ENCODE measurements around the gene KCTD1.

DNA sequence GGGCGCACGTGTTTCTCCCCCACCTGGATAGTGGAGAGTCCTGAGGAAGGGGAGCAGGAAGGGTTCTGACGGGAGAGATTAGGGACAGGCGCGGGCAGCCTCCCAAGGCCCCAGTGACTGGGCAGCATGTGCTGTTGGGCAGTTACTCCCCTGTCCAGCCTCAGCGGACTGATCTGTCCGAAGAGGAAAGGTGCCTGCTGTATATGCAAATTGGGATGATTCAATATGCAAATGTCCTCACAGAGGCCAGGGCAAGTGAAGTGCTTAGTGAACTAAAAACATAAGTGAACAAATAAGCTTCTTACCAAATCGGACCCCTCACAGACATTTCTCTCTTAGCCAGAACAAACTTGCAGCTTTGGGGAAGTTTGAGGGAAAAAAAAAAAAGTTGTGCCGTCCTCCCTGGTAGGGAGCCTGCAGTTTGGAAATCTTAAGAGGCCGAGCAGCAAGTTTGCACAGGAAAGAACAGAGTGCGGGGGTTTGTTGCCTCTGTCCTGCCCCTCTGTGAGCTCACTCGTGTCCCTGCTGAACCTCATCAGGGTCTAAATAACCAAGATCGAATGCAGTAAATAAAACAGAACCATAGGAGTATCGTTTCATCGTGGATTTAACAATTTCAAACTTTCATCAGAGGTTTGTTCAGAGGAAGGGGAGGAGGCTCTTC lies 141.4 kb downstream of the KCTD1 start:
- TF ChIP-seq, protein P1, sequence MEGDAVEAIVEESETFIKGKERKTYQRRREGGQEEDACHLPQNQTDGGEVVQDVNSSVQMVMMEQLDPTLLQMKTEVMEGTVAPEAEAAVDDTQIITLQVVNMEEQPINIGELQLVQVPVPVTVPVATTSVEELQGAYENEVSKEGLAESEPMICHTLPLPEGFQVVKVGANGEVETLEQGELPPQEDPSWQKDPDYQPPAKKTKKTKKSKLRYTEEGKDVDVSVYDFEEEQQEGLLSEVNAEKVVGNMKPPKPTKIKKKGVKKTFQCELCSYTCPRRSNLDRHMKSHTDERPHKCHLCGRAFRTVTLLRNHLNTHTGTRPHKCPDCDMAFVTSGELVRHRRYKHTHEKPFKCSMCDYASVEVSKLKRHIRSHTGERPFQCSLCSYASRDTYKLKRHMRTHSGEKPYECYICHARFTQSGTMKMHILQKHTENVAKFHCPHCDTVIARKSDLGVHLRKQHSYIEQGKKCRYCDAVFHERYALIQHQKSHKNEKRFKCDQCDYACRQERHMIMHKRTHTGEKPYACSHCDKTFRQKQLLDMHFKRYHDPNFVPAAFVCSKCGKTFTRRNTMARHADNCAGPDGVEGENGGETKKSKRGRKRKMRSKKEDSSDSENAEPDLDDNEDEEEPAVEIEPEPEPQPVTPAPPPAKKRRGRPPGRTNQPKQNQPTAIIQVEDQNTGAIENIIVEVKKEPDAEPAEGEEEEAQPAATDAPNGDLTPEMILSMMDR (IDR thresholded peaks at IDR 0.05): no peak
- TF ChIP-seq EP300 (IDR thresholded peaks at IDR 0.05): no peak

All from ovary (tissue), 3 donors.